MM.1S (cell line): ENCODE measurements around the gene ARF3.
A peak's percentile ranks its signal among the peaks of the same experiment; 100 is the strongest.

ENCODE experiments used
- DNase-seq: peaks from one replicate; pipeline ENCODE4 v3.0.0-alpha.2; 2015
- H2AFZ ChIP-seq: fragments of 300-600 bp; sonication (generic); 2 replicates; pipeline ENCODE4 v1.6.0; 2016; ENCODE audit warnings: antibody characterized with exemption, low read length
- H3F3A ChIP-seq: fragments of 300-600 bp; sonication (generic); 2 replicates; pipeline ENCODE4 v1.6.1; 2016; ENCODE audit warnings: mild to moderate bottlenecking, antibody characterized with exemption, low read length, moderate library complexity, mixed read lengths; ENCODE audit not compliant: insufficient read depth
- H3K27ac ChIP-seq: fragments of 300-600 bp; sonication (generic); 2 replicates; pipeline ENCODE4 v1.5.1; 2016; ENCODE audit warnings: mild to moderate bottlenecking, low read length
- H3K27me3 ChIP-seq: fragments of 300-600 bp; sonication (generic); replicated peaks from 2 replicates; pipeline ENCODE4 v1.6.0; 2016; ENCODE audit warnings: low read length; ENCODE audit not compliant: insufficient read depth
- H3K36me3 ChIP-seq: fragments of 300-600 bp; sonication (generic); replicated peaks from 2 replicates; pipeline ENCODE4 v1.6.1; 2016; ENCODE audit warnings: mild to moderate bottlenecking, low read length, mixed read lengths; ENCODE audit not compliant: insufficient read depth
- H3K4me1 ChIP-seq: fragments of 300-600 bp; sonication (generic); 2 replicates; pipeline ENCODE4 v1.6.1; 2016; ENCODE audit warnings: low read length, mixed read lengths
- H3K4me2 ChIP-seq: fragments of 300-600 bp; sonication (generic); 2 replicates; pipeline ENCODE4 v1.6.0; 2016; ENCODE audit warnings: low read depth, low read length
- H3K4me3 ChIP-seq: fragments of 300-600 bp; sonication (generic); 2 replicates; pipeline ENCODE4 v1.5.1; 2016; ENCODE audit warnings: low read length, mixed read lengths
- H3K79me2 ChIP-seq: fragments of 300-600 bp; sonication (generic); 2 replicates; pipeline ENCODE4 v1.6.1; 2016; ENCODE audit warnings: mixed run types, low read length, mixed read lengths
- H3K9ac ChIP-seq: fragments of 300-600 bp; sonication (generic); 2 replicates; pipeline ENCODE4 v1.6.1; 2016; ENCODE audit warnings: low read length, mixed read lengths
- H3K9me2 ChIP-seq: fragments of 300-600 bp; sonication (generic); replicated peaks from 2 replicates; pipeline ENCODE4 v1.6.1; 2016; ENCODE audit warnings: mild to moderate bottlenecking, low read length, mixed read lengths; ENCODE audit not compliant: insufficient read depth
- H3K9me3 ChIP-seq: fragments of 300-600 bp; sonication (generic); replicated peaks from 2 replicates; pipeline ENCODE4 v1.6.1; 2016; ENCODE audit warnings: mild to moderate bottlenecking, low read length, mixed read lengths; ENCODE audit not compliant: insufficient read depth
- H4K20me1 ChIP-seq: fragments of 300-600 bp; sonication (generic); 2 replicates; pipeline ENCODE4 v1.6.1; 2016; ENCODE audit warnings: mild to moderate bottlenecking, low read length, moderate library complexity, mixed read lengths; ENCODE audit not compliant: insufficient read depth
- CTCF ChIP-seq: fragments of 300-600 bp; sonication (generic); IDR thresholded peaks from 2 replicates; pipeline ENCODE4 v1.5.1; 2016; ENCODE audit warnings: antibody characterized with exemption, low read length, mixed read lengths
- EZH2 ChIP-seq: fragments of 300-600 bp; sonication (generic); optimal IDR thresholded peaks from 2 replicates; pipeline ENCODE3; 2017; ENCODE audit warnings: low read depth, mild to moderate bottlenecking, antibody characterized with exemption, low read length, mixed read lengths
- EZH2phosphoT487 ChIP-seq: fragments of 300-600 bp; sonication (generic); IDR thresholded peaks from 2 replicates; pipeline ENCODE4 v1.6.1; 2018; ENCODE audit warnings: antibody characterized with exemption, low read length

The ARF3 gene

GRCh38 chr12:48970702-48971334 lies 13.5 kb upstream of the ARF3 start:
- no peaks in the 10 kb centered on the region for H3K9me2 ChIP-seq
- H3F3A ChIP-seq = no peaks in the 10 kb centered on the region
- H3K9me3 ChIP-seq = no peaks in the 10 kb centered on the region
- DNase-seq = no peak
- no peak overlapping the region for H2AFZ ChIP-seq
- no peaks in the 10 kb centered on the region for H4K20me1 ChIP-seq
- no peaks in the 10 kb centered on the region for H3K79me2 ChIP-seq
- no peak overlapping the region for H3K9ac ChIP-seq
- peak overlapping the region; percentile 46; the same call in 1 of the 2 replicates for H3K4me3 ChIP-seq
- TF ChIP-seq CTCF (no peak), EZH2 (no peak), EZH2phosphoT487 (no peak)
- no peak overlapping the region for H3K27ac ChIP-seq
- peaks cover 15% of the 10 kb centered on the region for H3K4me1 ChIP-seq
- peaks cover 58% of the 10 kb centered on the region for H3K27me3 ChIP-seq
- H3K36me3 ChIP-seq = no peaks in the 10 kb centered on the region
- peak overlapping the region; percentile 82; the same call in 1 of the 2 replicates for H3K4me2 ChIP-seq

- H3K4me2 ChIP-seq = peak overlapping the region; percentile 22; the same call in 1 of the 2 replicates
- no peaks in the 10 kb centered on the region for H3F3A ChIP-seq
- H3K4me3 ChIP-seq = no peak overlapping the region
- H3K4me1 ChIP-seq = peaks cover 20% of the 10 kb centered on the region
- H3K9me2 ChIP-seq = no peaks in the 10 kb centered on the region
- no peak overlapping the region for H2AFZ ChIP-seq
- no peak overlapping the region for H3K9ac ChIP-seq
- H3K79me2 ChIP-seq = no peaks in the 10 kb centered on the region
- TF ChIP-seq CTCF (no peak), EZH2 (no peak), EZH2phosphoT487 (no peak)
- H3K27ac ChIP-seq = no peak overlapping the region
- no peaks in the 10 kb centered on the region for H4K20me1 ChIP-seq
- no peak for DNase-seq
- no peaks in the 10 kb centered on the region for H3K9me3 ChIP-seq
- H3K27me3 ChIP-seq = peaks cover 51% of the 10 kb centered on the region
- no peaks in the 10 kb centered on the region for H3K36me3 ChIP-seq
These were observed 12.8 kb upstream of the ARF3 start for GRCh38 chr12:48969833-48970701.

- DNase-seq = no peak
- H3F3A ChIP-seq = no peaks in the 10 kb centered on the region
- no peak for TF ChIP-seq EZH2
- no peak for TF ChIP-seq CTCF
- TF ChIP-seq EZH2phosphoT487 = no peak
- H3K79me2 ChIP-seq = no peaks in the 10 kb centered on the region
- H3K9me2 ChIP-seq = no peaks in the 10 kb centered on the region
- peaks cover 27% of the 10 kb centered on the region for H3K4me1 ChIP-seq
- H2AFZ ChIP-seq = no peak overlapping the region
- no peak overlapping the region for H3K9ac ChIP-seq
- peaks cover 43% of the 10 kb centered on the region for H3K27me3 ChIP-seq
- no peak overlapping the region for H3K27ac ChIP-seq
- no peak overlapping the region for H3K4me2 ChIP-seq
- H3K4me3 ChIP-seq = no peak overlapping the region
- no peaks in the 10 kb centered on the region for H4K20me1 ChIP-seq
- H3K36me3 ChIP-seq = no peaks in the 10 kb centered on the region
- no peaks in the 10 kb centered on the region for H3K9me3 ChIP-seq
These were observed 12.0 kb upstream of the ARF3 start for GRCh38 chr12:48969160-48969771.
